ENCODE measurements around the gene GPRIN2. TPM values are rescaled to one million over a fixed set of nuclear protein-coding genes. Genes with fewer than 3 reads are reported as not detected.

The GPRIN2 gene
- total RNA-seq, 1 experiment from 2014 or later: 3.1 TPM

DNA sequence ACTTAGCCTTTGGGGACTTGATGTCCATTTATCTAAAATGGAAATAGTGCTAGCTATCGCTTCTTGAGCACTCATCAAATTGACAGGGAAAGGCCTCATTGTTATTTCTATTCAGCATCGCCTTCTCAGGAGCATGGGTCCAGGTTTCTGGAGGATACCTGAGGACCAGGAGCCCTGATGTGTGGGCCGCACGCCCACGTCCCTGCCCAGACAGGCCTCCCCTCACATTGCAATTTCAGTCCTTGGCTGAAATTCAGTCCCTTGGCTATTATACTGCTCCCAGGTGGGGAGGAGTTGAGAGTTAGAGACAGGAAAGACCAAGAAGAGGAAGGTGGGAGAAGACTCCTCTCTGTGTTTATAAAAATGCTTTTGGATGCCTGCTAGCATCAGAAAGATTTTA lies 38.9 kb downstream of the GPRIN2 start:
- CTCF ChIA-PET: no interaction called here
- DNase-seq (no peak), ATAC-seq (no peak)
- no peaks in the 10 kb centered on the region for H3K27me3 ChIP-seq (ENCODE audit: low read length)
- H3K27ac ChIP-seq (ENCODE audit: low read length): no peak overlapping the region
- no peaks in the 10 kb centered on the region for H3K79me2 ChIP-seq (ENCODE audit: low read length)
- no peaks in the 10 kb centered on the region for H3K36me3 ChIP-seq (ENCODE audit: low read depth, low read length)
- H3K4me3 ChIP-seq (ENCODE audit: low read length): no peak overlapping the region
- H4K20me1 ChIP-seq (ENCODE audit: low read length): no peaks in the 10 kb centered on the region
- H3K9me3 ChIP-seq (ENCODE audit: low read length): no peaks in the 10 kb centered on the region
- H3K9me2 ChIP-seq (replicated peaks; ENCODE audit: low read length): no peaks in the 10 kb centered on the region
- TF ChIP-seq EZH2 (IDR thresholded peaks at IDR 0.05; ENCODE audit: low read length, unreplicated experiment) (no peak), EZH2phosphoT487 (IDR thresholded peaks at IDR 0.05; ENCODE audit: borderline replicate concordance, low read length) (no peak)
- TF ChIP-seq, protein P1, sequence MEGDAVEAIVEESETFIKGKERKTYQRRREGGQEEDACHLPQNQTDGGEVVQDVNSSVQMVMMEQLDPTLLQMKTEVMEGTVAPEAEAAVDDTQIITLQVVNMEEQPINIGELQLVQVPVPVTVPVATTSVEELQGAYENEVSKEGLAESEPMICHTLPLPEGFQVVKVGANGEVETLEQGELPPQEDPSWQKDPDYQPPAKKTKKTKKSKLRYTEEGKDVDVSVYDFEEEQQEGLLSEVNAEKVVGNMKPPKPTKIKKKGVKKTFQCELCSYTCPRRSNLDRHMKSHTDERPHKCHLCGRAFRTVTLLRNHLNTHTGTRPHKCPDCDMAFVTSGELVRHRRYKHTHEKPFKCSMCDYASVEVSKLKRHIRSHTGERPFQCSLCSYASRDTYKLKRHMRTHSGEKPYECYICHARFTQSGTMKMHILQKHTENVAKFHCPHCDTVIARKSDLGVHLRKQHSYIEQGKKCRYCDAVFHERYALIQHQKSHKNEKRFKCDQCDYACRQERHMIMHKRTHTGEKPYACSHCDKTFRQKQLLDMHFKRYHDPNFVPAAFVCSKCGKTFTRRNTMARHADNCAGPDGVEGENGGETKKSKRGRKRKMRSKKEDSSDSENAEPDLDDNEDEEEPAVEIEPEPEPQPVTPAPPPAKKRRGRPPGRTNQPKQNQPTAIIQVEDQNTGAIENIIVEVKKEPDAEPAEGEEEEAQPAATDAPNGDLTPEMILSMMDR (conservative IDR thresholded peaks at IDR 0.05; ENCODE audit: low read depth, low read length): no peak
- H3K4me2 ChIP-seq (ENCODE audit: low read length): no peak overlapping the region
- no peaks in the 10 kb centered on the region for H3F3A ChIP-seq (ENCODE audit: low read length, unreplicated experiment)
- H3K4me1 ChIP-seq (ENCODE audit: insufficient read depth, low read length): peaks cover 30% of the 10 kb centered on the region
- no peak overlapping the region for H2AFZ ChIP-seq (ENCODE audit: low read length)
- intact Hi-C loops (cut with micrococcal nuclease): no loop called here
- POLR2A ChIA-PET (ENCODE audit: unreplicated experiment): interaction anchor here (0.5 kb wide), 1 partner anchor 250 kb away, joined by 3 read pairs; no protein-coding TSS in a partner anchor
- no peak overlapping the region for H3K9ac ChIP-seq (ENCODE audit: low read length)
- BruUV-seq (replicated peaks): no TSS peak

DNA sequence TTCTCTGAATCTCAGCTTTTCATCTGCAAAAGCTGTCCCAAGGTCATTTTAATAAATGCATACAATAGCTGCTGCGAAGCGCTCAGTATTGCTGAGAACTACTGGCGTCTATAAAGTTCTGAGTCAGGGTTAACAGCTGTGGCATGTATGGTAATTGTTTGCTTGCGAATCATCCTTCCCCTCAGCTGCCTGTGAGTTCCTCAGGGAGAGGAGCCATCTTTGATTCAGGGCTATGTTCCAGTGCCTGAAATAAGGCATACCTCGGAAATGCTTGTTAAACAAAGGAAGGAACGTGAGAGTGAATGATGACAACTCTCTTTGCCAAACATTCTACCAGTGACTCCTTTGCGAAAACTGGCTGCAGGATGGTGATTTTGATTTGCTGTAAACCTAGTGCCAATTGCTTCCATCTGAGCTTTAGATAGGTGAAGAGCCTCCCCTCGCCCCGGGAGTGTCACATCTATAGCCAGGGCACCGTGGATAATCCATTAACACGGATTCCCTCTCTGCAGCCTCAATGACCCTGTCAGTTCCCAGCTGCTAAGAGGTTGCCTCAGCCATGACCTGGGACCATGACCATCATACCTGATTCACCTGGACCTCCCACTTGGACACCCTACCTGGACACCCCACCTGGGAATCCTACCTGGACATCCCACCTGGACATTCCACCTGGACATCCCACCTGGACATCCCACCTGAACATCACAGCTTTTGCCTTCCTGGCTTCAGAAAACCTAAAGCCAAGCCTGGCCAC lies 39.6 kb downstream of the GPRIN2 start:
- no peaks in the 10 kb centered on the region for H3K36me3 ChIP-seq (ENCODE audit: low read depth, low read length)
- no peaks in the 10 kb centered on the region for H3F3A ChIP-seq (ENCODE audit: low read length, unreplicated experiment)
- ATAC-seq (peak; percentile 87), DNase-seq (peak; percentile 81)
- H3K9me3 ChIP-seq (ENCODE audit: low read length): no peaks in the 10 kb centered on the region
- H4K20me1 ChIP-seq (ENCODE audit: low read length): no peaks in the 10 kb centered on the region
- TF ChIP-seq EZH2 (IDR thresholded peaks at IDR 0.05; ENCODE audit: low read length, unreplicated experiment): no peak
- TF ChIP-seq EZH2phosphoT487 (IDR thresholded peaks at IDR 0.05; ENCODE audit: borderline replicate concordance, low read length): no peak
- TF ChIP-seq, protein P1 (conservative IDR thresholded peaks at IDR 0.05; ENCODE audit: low read depth, low read length): no peak
- H3K9me2 ChIP-seq (replicated peaks; ENCODE audit: low read length): no peaks in the 10 kb centered on the region
- intact Hi-C loops (cut with micrococcal nuclease): no loop called here
- H3K9ac ChIP-seq (ENCODE audit: low read length): no peak overlapping the region
- H3K79me2 ChIP-seq (ENCODE audit: low read length): no peaks in the 10 kb centered on the region
- H2AFZ ChIP-seq (ENCODE audit: low read length): peak overlapping the region; percentile 72
- BruUV-seq (replicated peaks): no TSS peak
- H3K4me2 ChIP-seq (ENCODE audit: low read length): peak overlapping the region; percentile 18
- H3K27me3 ChIP-seq (ENCODE audit: low read length): no peaks in the 10 kb centered on the region
- H3K27ac ChIP-seq (ENCODE audit: low read length): 0 out of 2 replicates have a peak overlapping the region, but pooled peaks have one; percentile 14
- peaks cover 26% of the 10 kb centered on the region for H3K4me1 ChIP-seq (ENCODE audit: insufficient read depth, low read length)
- POLR2A ChIA-PET (ENCODE audit: unreplicated experiment): interaction anchor here (0.5 kb wide), 1 partner anchor 250 kb away, joined by 3 read pairs; no protein-coding TSS in a partner anchor
- CTCF ChIA-PET: interaction anchor here (0.6 kb wide), 1 partner anchor 856 kb away, joined by 4 read pairs; no protein-coding TSS in a partner anchor
- no peak overlapping the region for H3K4me3 ChIP-seq (ENCODE audit: low read length)

DNA sequence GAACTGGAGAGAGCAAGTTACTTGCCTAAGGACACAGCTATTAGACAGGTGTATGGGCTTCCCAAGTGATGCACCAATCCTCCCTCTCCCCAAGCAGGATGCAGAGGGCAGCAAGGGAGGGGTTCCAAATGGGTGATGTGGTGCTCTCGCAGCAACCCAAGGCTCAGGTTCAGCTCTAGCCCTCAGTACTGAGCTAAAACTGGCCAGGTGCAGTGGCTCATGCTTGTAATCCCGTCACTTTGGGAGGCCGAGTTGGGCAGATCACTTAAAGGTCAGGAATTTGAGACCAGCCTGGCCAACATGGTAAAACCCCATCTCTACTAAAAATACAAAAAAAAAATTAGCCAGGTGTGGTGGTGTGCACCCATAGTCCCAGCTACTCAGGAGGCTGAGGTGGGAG lies 40.7 kb downstream of the GPRIN2 start:
- Histone ChIP-seq H3K79me2 (ENCODE audit: low read length) (no peaks in the 10 kb centered on the region), H3K27me3 (ENCODE audit: low read length) (no peaks in the 10 kb centered on the region), H4K20me1 (ENCODE audit: low read length) (no peaks in the 10 kb centered on the region), H3K9ac (ENCODE audit: low read length) (no peak overlapping the region), H2AFZ (ENCODE audit: low read length) (no peak overlapping the region), H3K4me1 (ENCODE audit: insufficient read depth, low read length) (peaks cover 15% of the 10 kb centered on the region), H3F3A (ENCODE audit: low read length, unreplicated experiment) (no peaks in the 10 kb centered on the region), H3K36me3 (ENCODE audit: low read depth, low read length) (no peaks in the 10 kb centered on the region), H3K9me2 (replicated peaks; ENCODE audit: low read length) (no peaks in the 10 kb centered on the region), H3K4me2 (ENCODE audit: low read length) (no peak overlapping the region), H3K9me3 (ENCODE audit: low read length) (no peaks in the 10 kb centered on the region), H3K27ac (ENCODE audit: low read length) (no peak overlapping the region), H3K4me3 (ENCODE audit: low read length) (no peak overlapping the region)
- CTCF ChIA-PET: no interaction called here
- BruUV-seq (replicated peaks): no TSS peak
- TF ChIP-seq, protein P1 (conservative IDR thresholded peaks at IDR 0.05; ENCODE audit: low read depth, low read length): no peak
- TF ChIP-seq EZH2phosphoT487 (IDR thresholded peaks at IDR 0.05; ENCODE audit: borderline replicate concordance, low read length) (no peak), EZH2 (IDR thresholded peaks at IDR 0.05; ENCODE audit: low read length, unreplicated experiment) (no peak)
- DNase-seq (no peak), ATAC-seq (no peak)
- intact Hi-C loops (cut with micrococcal nuclease): no loop called here
- POLR2A ChIA-PET (ENCODE audit: unreplicated experiment): no interaction called here

Data from PC-3 (cell line).